GM06990 (cell line): Measurements from ENCODE around the gene UNC13B.

Experiments used
- DNase-seq: peaks from one replicate; pipeline ENCODE4 v3.0.0-alpha.2; 2011; ENCODE audit not compliant: insufficient read length; ENCODE audit errors: extremely low read depth
- H3K27me3 ChIP-seq: replicated peaks from 2 replicates; pipeline ENCODE4 v1.6.0; 2011; ENCODE audit warnings: low read length; ENCODE audit not compliant: control insufficient read depth, insufficient read depth
- H3K36me3 ChIP-seq: 2 replicates; pipeline ENCODE4 v1.5.1; 2011; ENCODE audit warnings: low read length; ENCODE audit not compliant: control insufficient read depth, insufficient read depth
- H3K4me3 ChIP-seq: replicated peaks from 2 replicates; pipeline ENCODE4 v1.5.1; 2011; ENCODE audit warnings: low read depth, mild to moderate bottlenecking, control low read depth, low read length
- TF ChIP-seq, protein P1 (sequence below): IDR thresholded peaks from 2 replicates; pipeline ENCODE4 v1.5.1; 2011; ENCODE audit warnings: low read length, control low read depth, mild to moderate bottlenecking, inconsistent platforms; ENCODE audit not compliant: insufficient read depth, poor library complexity, severe bottlenecking

UNC13B gene

DNA sequence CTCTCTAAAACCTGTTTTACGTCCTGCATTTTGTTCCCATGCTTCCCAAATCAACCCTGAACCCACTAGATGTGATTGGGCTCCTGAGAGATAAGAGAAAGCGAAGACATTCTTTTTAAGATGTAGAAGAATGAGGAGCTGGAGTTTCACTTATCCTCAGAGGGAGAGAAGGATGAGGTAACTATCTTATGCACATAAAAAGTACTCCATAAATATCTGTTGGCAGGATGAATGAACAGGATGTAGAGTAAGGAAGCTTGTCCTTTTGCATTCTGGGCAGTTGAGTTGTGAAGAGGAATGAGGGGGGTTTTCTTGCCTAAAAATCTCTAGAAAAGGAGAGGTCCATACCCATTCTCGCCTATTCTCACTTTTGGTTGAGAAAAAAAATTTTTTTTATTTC, 163.2 kb downstream of the UNC13B start:
- Histone ChIP-seq H3K36me3 (no peaks in the 10 kb centered on the region), H3K4me3 (no peak overlapping the region), H3K27me3 (no peaks in the 10 kb centered on the region)
- TF ChIP-seq, protein P1, sequence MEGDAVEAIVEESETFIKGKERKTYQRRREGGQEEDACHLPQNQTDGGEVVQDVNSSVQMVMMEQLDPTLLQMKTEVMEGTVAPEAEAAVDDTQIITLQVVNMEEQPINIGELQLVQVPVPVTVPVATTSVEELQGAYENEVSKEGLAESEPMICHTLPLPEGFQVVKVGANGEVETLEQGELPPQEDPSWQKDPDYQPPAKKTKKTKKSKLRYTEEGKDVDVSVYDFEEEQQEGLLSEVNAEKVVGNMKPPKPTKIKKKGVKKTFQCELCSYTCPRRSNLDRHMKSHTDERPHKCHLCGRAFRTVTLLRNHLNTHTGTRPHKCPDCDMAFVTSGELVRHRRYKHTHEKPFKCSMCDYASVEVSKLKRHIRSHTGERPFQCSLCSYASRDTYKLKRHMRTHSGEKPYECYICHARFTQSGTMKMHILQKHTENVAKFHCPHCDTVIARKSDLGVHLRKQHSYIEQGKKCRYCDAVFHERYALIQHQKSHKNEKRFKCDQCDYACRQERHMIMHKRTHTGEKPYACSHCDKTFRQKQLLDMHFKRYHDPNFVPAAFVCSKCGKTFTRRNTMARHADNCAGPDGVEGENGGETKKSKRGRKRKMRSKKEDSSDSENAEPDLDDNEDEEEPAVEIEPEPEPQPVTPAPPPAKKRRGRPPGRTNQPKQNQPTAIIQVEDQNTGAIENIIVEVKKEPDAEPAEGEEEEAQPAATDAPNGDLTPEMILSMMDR, result no peak
- no peak for DNase-seq

DNA sequence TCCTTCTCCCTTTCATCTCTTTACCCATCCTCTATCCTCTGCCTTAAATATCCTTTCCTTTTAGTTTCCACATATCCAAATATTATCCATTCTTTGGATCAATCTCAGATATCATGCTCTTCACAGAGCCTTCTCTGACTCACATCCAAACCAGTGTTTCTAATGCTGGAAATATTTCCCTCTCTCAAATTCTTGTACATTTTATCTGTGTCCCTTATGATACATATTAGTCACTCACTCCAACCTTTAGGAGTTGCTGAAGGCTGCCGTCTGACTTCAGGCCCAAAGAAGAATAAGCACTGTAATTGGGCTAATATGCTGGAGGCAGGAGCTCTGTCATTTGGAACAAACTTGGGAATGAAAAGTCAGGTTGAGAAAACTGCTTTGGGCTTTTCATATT, 171.7 kb downstream of the UNC13B start:
- no peak for DNase-seq
- Histone ChIP-seq H3K36me3 (no peaks in the 10 kb centered on the region), H3K27me3 (no peaks in the 10 kb centered on the region), H3K4me3 (no peak overlapping the region)
- TF ChIP-seq, protein P1, result no peak

DNA sequence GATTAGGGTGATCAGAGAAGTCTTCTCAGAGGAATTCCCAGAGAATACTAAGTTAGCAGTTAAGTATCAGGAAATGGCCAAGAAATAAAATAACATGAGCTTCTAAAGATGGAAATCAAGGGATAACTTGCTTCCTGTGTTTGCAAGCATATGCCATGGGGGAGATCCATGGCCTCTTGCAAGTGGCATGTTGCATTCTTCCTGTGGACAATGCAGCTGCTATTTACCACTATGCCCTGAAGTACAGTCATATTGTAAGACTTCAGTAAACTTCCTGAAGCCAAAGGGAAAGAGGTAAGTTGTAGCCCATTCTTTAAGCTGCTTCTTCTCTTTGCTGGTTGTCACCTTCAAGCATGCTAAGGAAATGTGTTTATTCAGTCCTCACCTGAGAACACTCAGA, 173.4 kb downstream of the UNC13B start:
- Histone ChIP-seq H3K36me3 (no peaks in the 10 kb centered on the region), H3K27me3 (no peaks in the 10 kb centered on the region), H3K4me3 (no peak overlapping the region)
- TF ChIP-seq, protein P1, result no peak
- DNase-seq, result no peak

DNA sequence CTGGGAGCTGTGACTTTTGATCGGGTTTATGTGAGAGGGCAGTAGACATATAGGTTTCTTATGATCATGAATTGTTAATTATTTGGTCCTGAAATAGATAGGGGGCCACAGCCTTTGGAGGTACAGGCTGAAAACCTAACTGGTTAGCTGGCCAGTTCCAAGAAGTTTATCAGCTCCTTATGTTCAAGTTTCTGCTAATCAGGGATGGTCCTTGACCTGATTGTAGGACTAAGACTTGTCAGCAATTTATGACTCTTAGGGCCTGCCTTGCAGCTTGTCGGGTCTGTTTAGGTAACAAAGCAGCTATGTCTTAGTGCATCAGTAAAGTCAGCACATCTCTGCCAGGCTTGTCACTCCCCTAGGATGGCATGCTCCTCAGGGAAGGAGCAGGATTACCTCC, 176.3 kb downstream of the UNC13B start:
- H3K27me3 ChIP-seq, result no peaks in the 10 kb centered on the region
- H3K36me3 ChIP-seq, result no peaks in the 10 kb centered on the region
- no peak for DNase-seq
- TF ChIP-seq, protein P1, result no peak
- H3K4me3 ChIP-seq, result no peak overlapping the region

DNA sequence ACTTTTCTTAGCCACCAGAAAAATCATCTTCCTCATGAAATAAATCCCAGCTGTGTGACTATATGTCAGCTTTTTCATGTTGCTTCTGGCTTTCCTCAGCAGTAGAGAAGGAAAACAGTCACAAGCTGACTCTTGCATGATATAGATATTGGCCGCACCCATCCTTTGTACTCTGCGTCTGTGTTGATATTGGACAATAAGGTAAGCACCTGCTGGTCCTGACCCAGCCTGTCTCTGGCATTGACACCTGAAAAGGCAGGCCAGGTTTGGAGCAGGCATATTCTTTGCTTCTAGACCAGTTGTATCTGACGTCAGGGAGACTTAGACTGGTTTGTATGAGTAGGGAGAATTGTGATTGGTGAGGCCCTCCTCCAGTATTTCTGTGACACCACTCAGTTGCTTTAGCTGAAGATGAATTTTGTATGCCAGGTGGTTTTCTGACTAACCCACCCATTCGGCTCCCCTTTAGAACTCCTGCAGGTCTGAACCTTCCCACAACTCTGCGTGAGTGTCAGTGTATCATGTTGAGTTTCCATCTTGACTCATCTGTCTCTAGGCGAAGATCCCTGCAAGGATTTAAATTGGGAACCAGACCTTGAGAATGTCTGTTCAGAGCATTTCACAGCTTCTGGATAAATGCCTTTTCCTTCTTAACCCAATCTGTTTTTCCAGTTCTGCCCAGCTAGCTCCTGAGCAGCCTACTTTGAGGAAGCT, 176.9 kb downstream of the UNC13B start:
- DNase-seq, result no peak
- TF ChIP-seq, protein P1, result no peak
- H3K27me3 ChIP-seq, result no peaks in the 10 kb centered on the region
- H3K36me3 ChIP-seq, result no peaks in the 10 kb centered on the region
- H3K4me3 ChIP-seq, result no peak overlapping the region

DNA sequence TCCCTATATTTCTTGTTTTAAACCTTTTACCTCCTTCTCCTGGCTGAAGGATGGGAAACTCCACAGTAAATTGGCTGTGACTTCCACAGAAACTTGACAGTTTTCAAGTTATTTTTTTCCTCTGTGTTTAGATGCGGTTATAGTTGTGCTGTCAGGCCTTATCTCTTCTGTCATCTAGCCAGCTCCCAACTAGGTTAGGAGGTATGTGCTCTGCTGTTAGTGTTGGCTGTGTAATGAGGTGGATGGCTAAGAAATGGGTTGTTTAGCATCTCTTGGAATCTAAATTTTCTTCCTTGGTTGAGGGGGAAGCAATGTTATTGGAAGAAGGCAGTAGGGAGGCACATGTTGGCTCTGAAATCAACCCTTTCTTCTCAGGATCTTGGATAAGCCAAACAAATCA, 178.2 kb downstream of the UNC13B start:
- H3K27me3 ChIP-seq, result no peaks in the 10 kb centered on the region
- H3K36me3 ChIP-seq, result no peaks in the 10 kb centered on the region
- DNase-seq, result no peak
- TF ChIP-seq, protein P1, result no peak
- no peak overlapping the region for H3K4me3 ChIP-seq
